Cerebellar nuclear complex (tissue), 1 donor: Measurements from ENCODE around the gene BICC1.

ENCODE experiments used
- DNase-seq, 2 experiments: peaks; one replicate each; lab custom pipeline; 2025; lab: John Stamatoyannopoulos, UW

Gene BICC1

GRCh38 chr10:58599927-58600553 lies 87.4 kb downstream of the BICC1 start:
- no peak for DNase-seq

GRCh38 chr10:58608351-58608750 lies 95.7 kb downstream of the BICC1 start:
- DNase-seq = no peak

- DNase-seq = no peak
Observed at GRCh38 chr10:58608826-58609531, 96.3 kb downstream of the BICC1 start.

GRCh38 chr10:58609532-58610150 lies 97.0 kb downstream of the BICC1 start:
- no peak for DNase-seq

GRCh38 chr10:58615237-58615935 lies 102.7 kb downstream of the BICC1 start:
- no peak for DNase-seq

GRCh38 chr10:58618158-58618676 lies 105.5 kb downstream of the BICC1 start:
- no peak for DNase-seq

- no peak for DNase-seq
Observed at GRCh38 chr10:58621379-58622077, 108.9 kb downstream of the BICC1 start.

- no peak for DNase-seq
Observed at GRCh38 chr10:58622246-58622645, 109.6 kb downstream of the BICC1 start.

GRCh38 chr10:58625070-58625469 lies 112.4 kb downstream of the BICC1 start:
- DNase-seq = no peak

GRCh38 chr10:58627392-58627791 lies 114.7 kb downstream of the BICC1 start:
- DNase-seq = no peak

GRCh38 chr10:58631715-58632114 lies 119.0 kb downstream of the BICC1 start:
- no peak for DNase-seq

- DNase-seq = no peak
Observed at GRCh38 chr10:58632216-58632615, 119.5 kb downstream of the BICC1 start.

- DNase-seq = no peak
Observed at GRCh38 chr10:58637352-58637751, 124.7 kb downstream of the BICC1 start.

GRCh38 chr10:58638388-58638787 lies 125.7 kb downstream of the BICC1 start:
- no peak for DNase-seq

- no peak for DNase-seq
Observed at GRCh38 chr10:58641095-58641531, 128.4 kb downstream of the BICC1 start.

GRCh38 chr10:58641708-58642107 lies 129.0 kb downstream of the BICC1 start:
- no peak for DNase-seq

- DNase-seq = no peak
Observed at GRCh38 chr10:58642283-58642682, 129.6 kb downstream of the BICC1 start.

GRCh38 chr10:58642916-58643428 lies 130.3 kb downstream of the BICC1 start:
- DNase-seq = no peak

GRCh38 chr10:58644311-58644710 lies 131.6 kb downstream of the BICC1 start:
- DNase-seq = no peak

GRCh38 chr10:58645416-58646146 lies 132.9 kb downstream of the BICC1 start:
- no peak for DNase-seq
